GM23338 (cell line): ENCODE measurements around the gene TENT4A. TPM values are rescaled to one million over a fixed set of nuclear protein-coding genes. Genes with fewer than 3 reads are reported as not detected.

Source experiments
- CREB1 ChIP-seq: fragments of 250-450 bp; sonication (Bioruptor Pico); IDR thresholded peaks from 2 replicates; pipeline ENCODE4 v1.5.0; 2020; ENCODE audit warnings: low read depth, mild to moderate bottlenecking, moderate library complexity
- EZH2 ChIP-seq: fragments of 200-600 bp; sonication (generic); IDR thresholded peaks from one replicate; pipeline ENCODE4 v1.8.0; 2017; ENCODE audit warnings: antibody characterized with exemption, mild to moderate bottlenecking, low read depth; ENCODE audit not compliant: unreplicated experiment
- NANOG ChIP-seq: IDR thresholded peaks from 2 replicates; pipeline ENCODE4 v1.6.1; 2016; ENCODE audit warnings: antibody characterized with exemption, borderline replicate concordance
- POLR2AphosphoS5 ChIP-seq: IDR thresholded peaks from 2 replicates; pipeline ENCODE4 v1.6.1; 2016; ENCODE audit warnings: antibody characterized with exemption, low read depth
- polyA plus RNA-seq: library from polyadenylated mRNA; unstranded; fragments of >200 nt; fragmentation: Nextera tagmentation; extraction: Ambion mirVana; gene quantifications from 2 replicates; pipeline ENCODE4 v1.2.1, GENCODE V29; 2016
- total RNA-seq: library from RNA; depleted of rRNA; stranded (reverse); fragments of >200 nt; shearing (Covaris generic); gene quantifications from 2 replicates; pipeline ENCODE4 v1.2.3, GENCODE V29; 2014
- TF ChIP-seq, protein P1 (sequence below): fragments of 250-450 bp; sonication (Bioruptor Pico); IDR thresholded peaks from 2 replicates; pipeline ENCODE4 v1.5.0; 2020; ENCODE audit warnings: mild to moderate bottlenecking, moderate library complexity
- TF ChIP-seq, protein P2 (sequence below): IDR thresholded peaks from 2 replicates; pipeline ENCODE4 v1.6.1; 2016; ENCODE audit warnings: antibody characterized with exemption
- TF ChIP-seq, protein P3 (sequence below): IDR thresholded peaks from one replicate; pipeline ENCODE4 v1.6.1; 2018; ENCODE audit warnings: antibody characterized with exemption; ENCODE audit not compliant: unreplicated experiment

TENT4A gene
- total and polyA plus RNA-seq, 2 experiments from 2014 or later = 5.3 to 24.0 TPM

DNA sequence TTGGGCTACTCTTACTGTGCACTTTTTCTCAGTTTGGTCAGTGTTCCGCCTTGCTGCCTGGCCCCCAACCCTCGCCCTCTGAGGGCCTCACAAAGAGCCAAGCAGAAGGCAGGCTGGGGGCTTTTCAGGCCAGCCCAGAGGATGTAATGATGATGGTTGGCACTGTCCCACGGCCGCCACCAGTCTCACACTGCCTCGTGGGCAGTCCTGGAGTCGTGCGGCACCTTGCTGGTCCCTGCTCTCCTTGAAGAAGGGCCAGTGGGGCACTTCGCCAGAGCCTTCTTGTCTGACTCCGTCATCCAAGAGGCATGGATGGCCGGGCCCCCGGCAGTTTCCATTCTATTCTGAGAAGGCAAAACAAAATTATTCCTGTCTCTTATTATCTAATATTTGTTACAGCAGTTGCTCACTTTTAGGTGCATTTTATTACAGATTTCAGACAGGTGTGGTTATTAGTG lies 21.0 kb downstream of the TENT4A start (continued):
- TF ChIP-seq, protein P1, sequence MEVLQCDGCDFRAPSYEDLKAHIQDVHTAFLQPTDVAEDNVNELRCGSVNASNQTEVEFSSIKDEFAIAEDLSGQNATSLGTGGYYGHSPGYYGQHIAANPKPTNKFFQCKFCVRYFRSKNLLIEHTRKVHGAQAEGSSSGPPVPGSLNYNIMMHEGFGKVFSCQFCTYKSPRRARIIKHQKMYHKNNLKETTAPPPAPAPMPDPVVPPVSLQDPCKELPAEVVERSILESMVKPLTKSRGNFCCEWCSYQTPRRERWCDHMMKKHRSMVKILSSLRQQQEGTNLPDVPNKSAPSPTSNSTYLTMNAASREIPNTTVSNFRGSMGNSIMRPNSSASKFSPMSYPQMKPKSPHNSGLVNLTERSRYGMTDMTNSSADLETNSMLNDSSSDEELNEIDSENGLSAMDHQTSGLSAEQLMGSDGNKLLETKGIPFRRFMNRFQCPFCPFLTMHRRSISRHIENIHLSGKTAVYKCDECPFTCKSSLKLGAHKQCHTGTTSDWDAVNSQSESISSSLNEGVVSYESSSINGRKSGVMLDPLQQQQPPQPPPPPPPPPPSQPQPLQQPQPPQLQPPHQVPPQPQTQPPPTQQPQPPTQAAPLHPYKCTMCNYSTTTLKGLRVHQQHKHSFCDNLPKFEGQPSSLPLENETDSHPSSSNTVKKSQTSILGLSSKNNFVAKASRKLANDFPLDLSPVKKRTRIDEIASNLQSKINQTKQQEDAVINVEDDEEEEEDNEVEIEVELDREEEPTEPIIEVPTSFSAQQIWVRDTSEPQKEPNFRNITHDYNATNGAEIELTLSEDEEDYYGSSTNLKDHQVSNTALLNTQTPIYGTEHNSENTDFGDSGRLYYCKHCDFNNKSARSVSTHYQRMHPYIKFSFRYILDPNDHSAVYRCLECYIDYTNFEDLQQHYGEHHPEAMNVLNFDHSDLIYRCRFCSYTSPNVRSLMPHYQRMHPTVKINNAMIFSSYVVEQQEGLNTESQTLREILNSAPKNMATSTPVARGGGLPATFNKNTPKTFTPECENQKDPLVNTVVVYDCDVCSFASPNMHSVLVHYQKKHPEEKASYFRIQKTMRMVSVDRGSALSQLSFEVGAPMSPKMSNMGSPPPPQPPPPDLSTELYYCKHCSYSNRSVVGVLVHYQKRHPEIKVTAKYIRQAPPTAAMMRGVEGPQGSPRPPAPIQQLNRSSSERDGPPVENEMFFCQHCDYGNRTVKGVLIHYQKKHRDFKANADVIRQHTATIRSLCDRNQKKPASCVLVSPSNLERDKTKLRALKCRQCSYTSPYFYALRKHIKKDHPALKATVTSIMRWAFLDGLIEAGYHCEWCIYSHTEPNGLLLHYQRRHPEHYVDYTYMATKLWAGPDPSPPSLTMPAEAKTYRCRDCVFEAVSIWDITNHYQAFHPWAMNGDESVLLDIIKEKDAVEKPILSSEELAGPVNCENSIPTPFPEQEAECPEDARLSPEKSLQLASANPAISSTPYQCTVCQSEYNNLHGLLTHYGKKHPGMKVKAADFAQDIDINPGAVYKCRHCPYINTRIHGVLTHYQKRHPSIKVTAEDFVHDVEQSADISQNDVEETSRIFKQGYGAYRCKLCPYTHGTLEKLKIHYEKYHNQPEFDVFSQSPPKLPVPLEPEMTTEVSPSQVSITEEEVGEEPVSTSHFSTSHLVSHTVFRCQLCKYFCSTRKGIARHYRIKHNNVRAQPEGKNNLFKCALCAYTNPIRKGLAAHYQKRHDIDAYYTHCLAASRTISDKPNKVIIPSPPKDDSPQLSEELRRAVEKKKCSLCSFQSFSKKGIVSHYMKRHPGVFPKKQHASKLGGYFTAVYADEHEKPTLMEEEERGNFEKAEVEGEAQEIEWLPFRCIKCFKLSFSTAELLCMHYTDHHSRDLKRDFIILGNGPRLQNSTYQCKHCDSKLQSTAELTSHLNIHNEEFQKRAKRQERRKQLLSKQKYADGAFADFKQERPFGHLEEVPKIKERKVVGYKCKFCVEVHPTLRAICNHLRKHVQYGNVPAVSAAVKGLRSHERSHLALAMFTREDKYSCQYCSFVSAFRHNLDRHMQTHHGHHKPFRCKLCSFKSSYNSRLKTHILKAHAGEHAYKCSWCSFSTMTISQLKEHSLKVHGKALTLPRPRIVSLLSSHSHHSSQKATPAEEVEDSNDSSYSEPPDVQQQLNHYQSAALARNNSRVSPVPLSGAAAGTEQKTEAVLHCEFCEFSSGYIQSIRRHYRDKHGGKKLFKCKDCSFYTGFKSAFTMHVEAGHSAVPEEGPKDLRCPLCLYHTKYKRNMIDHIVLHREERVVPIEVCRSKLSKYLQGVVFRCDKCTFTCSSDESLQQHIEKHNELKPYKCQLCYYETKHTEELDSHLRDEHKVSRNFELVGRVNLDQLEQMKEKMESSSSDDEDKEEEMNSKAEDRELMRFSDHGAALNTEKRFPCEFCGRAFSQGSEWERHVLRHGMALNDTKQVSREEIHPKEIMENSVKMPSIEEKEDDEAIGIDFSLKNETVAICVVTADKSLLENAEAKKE (CRISPR knock-in tag) = no peak
- TF ChIP-seq, protein P2, sequence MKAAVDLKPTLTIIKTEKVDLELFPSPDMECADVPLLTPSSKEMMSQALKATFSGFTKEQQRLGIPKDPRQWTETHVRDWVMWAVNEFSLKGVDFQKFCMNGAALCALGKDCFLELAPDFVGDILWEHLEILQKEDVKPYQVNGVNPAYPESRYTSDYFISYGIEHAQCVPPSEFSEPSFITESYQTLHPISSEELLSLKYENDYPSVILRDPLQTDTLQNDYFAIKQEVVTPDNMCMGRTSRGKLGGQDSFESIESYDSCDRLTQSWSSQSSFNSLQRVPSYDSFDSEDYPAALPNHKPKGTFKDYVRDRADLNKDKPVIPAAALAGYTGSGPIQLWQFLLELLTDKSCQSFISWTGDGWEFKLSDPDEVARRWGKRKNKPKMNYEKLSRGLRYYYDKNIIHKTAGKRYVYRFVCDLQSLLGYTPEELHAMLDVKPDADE = no peak
- TF ChIP-seq NANOG = no peak
- no peak for TF ChIP-seq POLR2AphosphoS5
- no peak for TF ChIP-seq CREB1 (CRISPR knock-in tag)
- TF ChIP-seq EZH2 = no peak
- TF ChIP-seq, protein P3, sequence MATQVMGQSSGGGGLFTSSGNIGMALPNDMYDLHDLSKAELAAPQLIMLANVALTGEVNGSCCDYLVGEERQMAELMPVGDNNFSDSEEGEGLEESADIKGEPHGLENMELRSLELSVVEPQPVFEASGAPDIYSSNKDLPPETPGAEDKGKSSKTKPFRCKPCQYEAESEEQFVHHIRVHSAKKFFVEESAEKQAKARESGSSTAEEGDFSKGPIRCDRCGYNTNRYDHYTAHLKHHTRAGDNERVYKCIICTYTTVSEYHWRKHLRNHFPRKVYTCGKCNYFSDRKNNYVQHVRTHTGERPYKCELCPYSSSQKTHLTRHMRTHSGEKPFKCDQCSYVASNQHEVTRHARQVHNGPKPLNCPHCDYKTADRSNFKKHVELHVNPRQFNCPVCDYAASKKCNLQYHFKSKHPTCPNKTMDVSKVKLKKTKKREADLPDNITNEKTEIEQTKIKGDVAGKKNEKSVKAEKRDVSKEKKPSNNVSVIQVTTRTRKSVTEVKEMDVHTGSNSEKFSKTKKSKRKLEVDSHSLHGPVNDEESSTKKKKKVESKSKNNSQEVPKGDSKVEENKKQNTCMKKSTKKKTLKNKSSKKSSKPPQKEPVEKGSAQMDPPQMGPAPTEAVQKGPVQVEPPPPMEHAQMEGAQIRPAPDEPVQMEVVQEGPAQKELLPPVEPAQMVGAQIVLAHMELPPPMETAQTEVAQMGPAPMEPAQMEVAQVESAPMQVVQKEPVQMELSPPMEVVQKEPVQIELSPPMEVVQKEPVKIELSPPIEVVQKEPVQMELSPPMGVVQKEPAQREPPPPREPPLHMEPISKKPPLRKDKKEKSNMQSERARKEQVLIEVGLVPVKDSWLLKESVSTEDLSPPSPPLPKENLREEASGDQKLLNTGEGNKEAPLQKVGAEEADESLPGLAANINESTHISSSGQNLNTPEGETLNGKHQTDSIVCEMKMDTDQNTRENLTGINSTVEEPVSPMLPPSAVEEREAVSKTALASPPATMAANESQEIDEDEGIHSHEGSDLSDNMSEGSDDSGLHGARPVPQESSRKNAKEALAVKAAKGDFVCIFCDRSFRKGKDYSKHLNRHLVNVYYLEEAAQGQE = no peak
